GM12892 (cell line): ENCODE data around the gene UTP3.

Source experiments
- POLR2A ChIP-seq: IDR thresholded peaks from 2 replicates; pipeline ENCODE4 v1.6.1; 2011; ENCODE audit warnings: low read depth, low read length, control low read depth
- POLR2AphosphoS5 ChIP-seq: IDR thresholded peaks from 2 replicates; pipeline ENCODE4 v1.6.1; 2011; ENCODE audit warnings: low read depth, low read length, control low read depth
- TAF1 ChIP-seq: IDR thresholded peaks from 2 replicates; pipeline ENCODE4 v1.6.1; 2011; ENCODE audit warnings: low read depth, mild to moderate bottlenecking, control low read depth, low read length, borderline replicate concordance

DNA sequence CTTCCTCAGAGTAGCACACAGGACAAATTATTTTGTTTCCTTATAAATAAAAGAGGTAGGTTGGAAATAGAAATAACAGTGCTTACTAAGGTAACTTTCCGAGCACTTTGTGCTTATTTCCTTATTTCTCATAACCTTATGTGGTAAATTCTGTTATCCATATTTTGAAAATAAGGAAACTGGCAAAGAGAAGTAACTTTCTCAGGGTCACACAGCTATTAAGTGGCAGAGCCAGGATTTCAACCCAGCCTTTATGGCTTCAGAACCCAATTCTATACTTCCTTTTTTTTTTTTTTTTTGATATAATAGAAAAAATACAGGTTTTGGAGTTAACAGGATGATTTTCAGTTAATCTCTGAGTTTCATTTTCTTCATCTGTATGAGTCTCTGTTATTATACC, 3.3 kb downstream of the UTP3 start:
- no peak for TF ChIP-seq POLR2A
- no peak for TF ChIP-seq POLR2AphosphoS5
- no peak for TF ChIP-seq TAF1
